ENCODE data around the gene MARK3. TPM values are rescaled to one million over a fixed set of nuclear protein-coding genes. Genes with fewer than 3 reads are reported as not detected.

MARK3 gene
- total RNA-seq, 2 experiments from 2014 or later: 107 TPM

GRCh38 chr14:103539056-103539825, 154.0 kb downstream of the MARK3 start:
- Histone ChIP-seq H3K4me1 (ENCODE audit: insufficient read depth, low read length) (no peaks in the 10 kb centered on the region), H3K4me3 (ENCODE audit: low read length) (no peak overlapping the region), H3K36me3 (ENCODE audit: insufficient read depth, low read length) (peaks cover 8% of the 10 kb centered on the region), H3K9me3 (ENCODE audit: control insufficient read depth in 1 of 2, insufficient read depth in 1 of 2, low read length in 2 of 2) (no peaks in the 10 kb centered on the region), H3K27ac (ENCODE audit: low read depth in 1 of 2, low read length in 2 of 2) (no peak overlapping the region), H3K27me3 (ENCODE audit: control insufficient read depth in 1 of 2, insufficient read depth in 2 of 2, low read length in 2 of 2) (peaks cover 6 to 8% of the 10 kb centered on the region in 2 experiments)
- no peaks in the 10 kb centered on the region for H3K9me3 Mint-ChIP-seq
- H3K27me3 Mint-ChIP-seq: no peaks in the 10 kb centered on the region
- ATAC-seq (ENCODE audit: poor library complexity) (no peak), DNase-seq (no peak)
- POLR2A ChIA-PET: interaction anchor here (1.0 kb wide), 1 partner anchor 18 kb away, joined by 3 read pairs; no protein-coding TSS in a partner anchor
- CTCF ChIA-PET: no interaction called here
- H3K4me1 Mint-ChIP-seq (ENCODE audit: low read depth): no peaks in the 10 kb centered on the region
- TF ChIP-seq CTCF (IDR thresholded peaks at IDR 0.05): no peak
- no peaks in the 10 kb centered on the region for H3K36me3 Mint-ChIP-seq (ENCODE audit: low read depth)
- intact Hi-C loops (cut with DNase I, micrococcal nuclease): no loop called here
- no peak overlapping the region for H3K4me3 Mint-ChIP-seq
- H3K27ac Mint-ChIP-seq: no peak overlapping the region

- Mint-ChIP-seq H3K4me3 (no peak overlapping the region), H3K27me3 (no peaks in the 10 kb centered on the region), H3K4me1 (ENCODE audit: low read depth) (no peaks in the 10 kb centered on the region), H3K27ac (no peak overlapping the region), H3K9me3 (no peaks in the 10 kb centered on the region), H3K36me3 (ENCODE audit: low read depth) (no peaks in the 10 kb centered on the region)
- peaks cover 6 to 8% of the 10 kb centered on the region in 2 experiments for H3K27me3 ChIP-seq (ENCODE audit: control insufficient read depth in 1 of 2, insufficient read depth in 2 of 2, low read length in 2 of 2)
- no peaks in the 10 kb centered on the region for H3K4me1 ChIP-seq (ENCODE audit: insufficient read depth, low read length)
- H3K9me3 ChIP-seq (ENCODE audit: control insufficient read depth in 1 of 2, insufficient read depth in 1 of 2, low read length in 2 of 2): no peaks in the 10 kb centered on the region
- no peak overlapping the region for H3K4me3 ChIP-seq (ENCODE audit: low read length)
- no peak for DNase-seq
- CTCF ChIA-PET: no interaction called here
- H3K36me3 ChIP-seq (ENCODE audit: insufficient read depth, low read length): no peaks in the 10 kb centered on the region
- no peak for ATAC-seq (ENCODE audit: poor library complexity)
- intact Hi-C loops (cut with DNase I, micrococcal nuclease): no loop called here
- TF ChIP-seq CTCF (IDR thresholded peaks at IDR 0.05): no peak
- H3K27ac ChIP-seq (ENCODE audit: low read depth in 1 of 2, low read length in 2 of 2): no peak overlapping the region
- POLR2A ChIA-PET: no interaction called here
These were observed 155.8 kb downstream of the MARK3 start for GRCh38 chr14:103540821-103541708.

- Histone ChIP-seq H3K27ac (ENCODE audit: low read depth in 1 of 2, low read length in 2 of 2) (no peak overlapping the region), H3K36me3 (ENCODE audit: insufficient read depth, low read length) (no peaks in the 10 kb centered on the region), H3K4me3 (ENCODE audit: low read length) (no peak overlapping the region), H3K27me3 (ENCODE audit: control insufficient read depth in 1 of 2, insufficient read depth in 2 of 2, low read length in 2 of 2) (peaks cover 6 to 8% of the 10 kb centered on the region in 2 experiments), H3K4me1 (ENCODE audit: insufficient read depth, low read length) (peaks cover 6% of the 10 kb centered on the region), H3K9me3 (ENCODE audit: control insufficient read depth in 1 of 2, insufficient read depth in 1 of 2, low read length in 2 of 2) (no peaks in the 10 kb centered on the region)
- DNase-seq (no peak), ATAC-seq (ENCODE audit: poor library complexity) (no peak)
- Mint-ChIP-seq H3K9me3 (no peaks in the 10 kb centered on the region), H3K27me3 (no peaks in the 10 kb centered on the region), H3K27ac (no peak overlapping the region), H3K36me3 (ENCODE audit: low read depth) (no peaks in the 10 kb centered on the region), H3K4me1 (ENCODE audit: low read depth) (no peaks in the 10 kb centered on the region), H3K4me3 (no peak overlapping the region)
- POLR2A ChIA-PET: interaction anchor here (1.2 kb wide), 2 partner anchors 12 to 21 kb away, joined by 4 read pairs; partner anchors contain the start of gene TRMT61A
- TF ChIP-seq CTCF (IDR thresholded peaks at IDR 0.05): no peak
- CTCF ChIA-PET: interaction anchor here (1.4 kb wide), 1 partner anchor 42 kb away, joined by 3 read pairs; no protein-coding TSS in a partner anchor
- intact Hi-C loops (cut with DNase I, micrococcal nuclease): no loop called here
These were observed 156.7 kb downstream of the MARK3 start for GRCh38 chr14:103541709-103542604.
